A673 (cell line): ENCODE measurements around the gene CXCR3. TPM values are rescaled to one million over a fixed set of nuclear protein-coding genes. Genes with fewer than 3 reads are reported as not detected.

ENCODE experiments used
- BruUV-seq: library from RNA; stranded (reverse); fragments of 400-500 nt; replicated peaks from 2 replicates; lab custom pipeline; 2021; lab: Mats Ljungman, UMichigan
- CTCF ChIA-PET: fragments of 300-600 bp; sonication (Branson Sonifier 250); formaldehyde crosslinking; loops from one replicate; lab custom pipeline; 2022; ENCODE audit warnings: antibody characterized with exemption; lab: Charles Lee
- POLR2A ChIA-PET: fragments of 300-600 bp; sonication (Branson Sonifier 250); formaldehyde crosslinking; loops from one replicate; lab custom pipeline; 2022; ENCODE audit warnings: antibody characterized with exemption; ENCODE audit not compliant: low non-redundant PET; lab: Charles Lee
- DNase-seq: peaks from one replicate; pipeline ENCODE4 v3.0.0-alpha.2; 2015; ENCODE audit warnings: low spot score
- H3K27ac ChIP-seq: fragments of 200-600 bp; sonication (generic); 2 replicates; pipeline ENCODE4 v1.5.1; 2016; ENCODE audit warnings: mixed run types, low read depth, mild to moderate bottlenecking, mixed read lengths, antibody characterized with exemption, low read length; ENCODE audit not compliant: poor library complexity, severe bottlenecking
- H3K27me3 ChIP-seq: fragments of 200-600 bp; sonication (generic); replicated peaks from 2 replicates; pipeline ENCODE4 v1.6.1; 2017; ENCODE audit warnings: mixed run types, low read depth, mild to moderate bottlenecking, mixed read lengths, antibody characterized with exemption, low read length; ENCODE audit not compliant: insufficient read depth, poor library complexity
- H3K36me3 ChIP-seq: fragments of 200-600 bp; sonication (generic); 2 replicates; pipeline ENCODE4 v1.6.1; 2016; ENCODE audit warnings: mixed run types, mild to moderate bottlenecking, mixed read lengths, antibody characterized with exemption, low read length; ENCODE audit not compliant: insufficient read depth, poor library complexity, severe bottlenecking
- H3K4me1 ChIP-seq: fragments of 200-600 bp; sonication (generic); 2 replicates; pipeline ENCODE4 v1.6.1; 2017; ENCODE audit warnings: mixed run types, mild to moderate bottlenecking, mixed read lengths, antibody characterized with exemption, low read length; ENCODE audit not compliant: insufficient read depth, poor library complexity, severe bottlenecking
- H3K4me3 ChIP-seq: fragments of 200-600 bp; sonication (generic); 2 replicates; pipeline ENCODE4 v1.5.1; 2016; ENCODE audit warnings: low read depth, mixed run types, mild to moderate bottlenecking, mixed read lengths, low read length; ENCODE audit not compliant: poor library complexity, severe bottlenecking
- H3K9me3 ChIP-seq: fragments of 200-600 bp; sonication (generic); 2 replicates; pipeline ENCODE4 v1.6.1; 2016; ENCODE audit warnings: mixed run types, low read depth, mild to moderate bottlenecking, mixed read lengths, antibody characterized with exemption, low read length; ENCODE audit not compliant: poor library complexity, severe bottlenecking
- EZH2 ChIP-seq: fragments of 200-600 bp; sonication (generic); IDR thresholded peaks from 2 replicates; pipeline ENCODE4 v1.6.1; 2017; ENCODE audit warnings: borderline replicate concordance, low read depth, mild to moderate bottlenecking, mixed read lengths, antibody characterized with exemption, low read length; ENCODE audit not compliant: poor library complexity, severe bottlenecking
- intact Hi-C: fragments of 100-400 bp; cut with micrococcal nuclease; formaldehyde crosslinking; loops from one replicate; pipeline ENCODE4 v1.10.0; 2022; ENCODE audit not compliant: unreplicated experiment
- total RNA-seq: library from RNA; stranded (reverse); gene quantifications from 2 replicates; pipeline ENCODE4 v1.2.3, GENCODE V29; 2021
- TF ChIP-seq, protein P1 (sequence below): fragments of 300-800, 200-600 bp; sonication (generic); conservative IDR thresholded peaks from 2 replicates; pipeline ENCODE4 v1.5.1; 2017; ENCODE audit warnings: low read depth, mild to moderate bottlenecking, antibody characterized with exemption, low read length, moderate library complexity, mixed read lengths

CXCR3 gene
- total RNA-seq, 1 experiment from 2014 or later: not detected

- DNase-seq: no peak
- CTCF ChIA-PET: no interaction called here
- intact Hi-C loops: no loop called here
- POLR2A ChIA-PET: no interaction called here
- Histone ChIP-seq H3K9me3 (no peaks in the 10 kb centered on the region), H3K36me3 (peaks cover 9% of the 10 kb centered on the region), H3K4me3 (no peak overlapping the region), H3K4me1 (no peaks in the 10 kb centered on the region), H3K27ac (no peak overlapping the region), H3K27me3 (no peaks in the 10 kb centered on the region)
- BruUV-seq: no TSS peak
- TF ChIP-seq, protein P1, sequence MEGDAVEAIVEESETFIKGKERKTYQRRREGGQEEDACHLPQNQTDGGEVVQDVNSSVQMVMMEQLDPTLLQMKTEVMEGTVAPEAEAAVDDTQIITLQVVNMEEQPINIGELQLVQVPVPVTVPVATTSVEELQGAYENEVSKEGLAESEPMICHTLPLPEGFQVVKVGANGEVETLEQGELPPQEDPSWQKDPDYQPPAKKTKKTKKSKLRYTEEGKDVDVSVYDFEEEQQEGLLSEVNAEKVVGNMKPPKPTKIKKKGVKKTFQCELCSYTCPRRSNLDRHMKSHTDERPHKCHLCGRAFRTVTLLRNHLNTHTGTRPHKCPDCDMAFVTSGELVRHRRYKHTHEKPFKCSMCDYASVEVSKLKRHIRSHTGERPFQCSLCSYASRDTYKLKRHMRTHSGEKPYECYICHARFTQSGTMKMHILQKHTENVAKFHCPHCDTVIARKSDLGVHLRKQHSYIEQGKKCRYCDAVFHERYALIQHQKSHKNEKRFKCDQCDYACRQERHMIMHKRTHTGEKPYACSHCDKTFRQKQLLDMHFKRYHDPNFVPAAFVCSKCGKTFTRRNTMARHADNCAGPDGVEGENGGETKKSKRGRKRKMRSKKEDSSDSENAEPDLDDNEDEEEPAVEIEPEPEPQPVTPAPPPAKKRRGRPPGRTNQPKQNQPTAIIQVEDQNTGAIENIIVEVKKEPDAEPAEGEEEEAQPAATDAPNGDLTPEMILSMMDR: no peak
- no peak for TF ChIP-seq EZH2
These were observed 13.3 kb downstream of the CXCR3 start for GRCh38 chrX:71604796-71605568.

- TF ChIP-seq, protein P1: no peak
- TF ChIP-seq EZH2: no peak
- Histone ChIP-seq H3K27ac (no peak overlapping the region), H3K4me1 (no peaks in the 10 kb centered on the region), H3K9me3 (no peaks in the 10 kb centered on the region), H3K36me3 (peaks cover 2% of the 10 kb centered on the region), H3K4me3 (no peak overlapping the region), H3K27me3 (no peaks in the 10 kb centered on the region)
- ChIA-PET CTCF (no interaction called here), POLR2A (no interaction called here)
- no peak for DNase-seq
- intact Hi-C loops: no loop called here
- BruUV-seq: no TSS peak
These were observed 14.2 kb downstream of the CXCR3 start for GRCh38 chrX:71604141-71604540.

GRCh38 chrX:71603618-71604017, 14.7 kb downstream of the CXCR3 start:
- Histone ChIP-seq H3K27ac (no peak overlapping the region), H3K4me3 (no peak overlapping the region), H3K9me3 (no peaks in the 10 kb centered on the region), H3K27me3 (no peaks in the 10 kb centered on the region), H3K4me1 (no peaks in the 10 kb centered on the region), H3K36me3 (peaks cover 2% of the 10 kb centered on the region)
- intact Hi-C loops: no loop called here
- CTCF ChIA-PET: no interaction called here
- no peak for TF ChIP-seq EZH2
- TF ChIP-seq, protein P1: no peak
- POLR2A ChIA-PET: no interaction called here
- no peak for DNase-seq
- BruUV-seq: no TSS peak
